ENCODE results near the gene ADM5.

Gene ADM5

DNA sequence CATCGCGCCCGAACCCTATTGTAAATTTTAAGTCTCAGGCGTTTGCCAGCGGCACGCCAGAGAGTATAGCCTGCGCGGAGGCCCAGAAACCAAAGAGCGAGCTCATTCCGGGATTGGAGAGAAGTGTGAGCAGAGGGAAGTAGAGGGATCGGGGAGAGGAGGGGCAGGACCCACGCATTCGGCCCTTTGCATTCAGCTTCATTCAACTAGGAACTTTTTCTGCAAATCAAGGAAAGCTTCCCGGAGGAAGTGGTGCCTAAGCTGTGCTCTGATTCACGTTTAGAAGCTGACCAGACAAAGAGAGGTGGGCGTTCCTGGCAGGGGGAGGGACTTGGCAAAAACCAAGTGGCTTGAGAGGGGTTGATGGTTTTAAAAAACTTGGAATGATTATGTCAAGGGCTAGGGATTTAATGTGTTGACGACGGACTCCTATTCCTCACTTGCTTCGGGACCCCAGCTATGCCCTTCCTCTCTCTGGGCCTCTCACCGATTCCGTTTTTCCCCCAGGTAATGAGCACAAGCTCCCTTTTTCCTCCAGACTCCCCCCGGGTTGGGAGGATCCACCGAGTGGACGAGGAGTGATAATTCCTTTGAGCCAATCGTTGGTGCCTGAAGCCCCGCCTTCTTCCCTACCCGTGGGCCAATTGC lies 13.1 kb upstream of the ADM5 start:
- H3K79me2 ChIP-seq (ENCODE audit: control insufficient read depth, insufficient read depth, low read length, unreplicated experiment), result peaks cover 34% of the 10 kb centered on the region
- H3K27ac ChIP-seq (ENCODE audit: low read depth, low read length), result peak overlapping the region; percentile 83
- H3K4me1 ChIP-seq (ENCODE audit: control insufficient read depth, insufficient read depth, low read length, unreplicated experiment), result peaks cover 19% of the 10 kb centered on the region
- H3K27me3 ChIP-seq (ENCODE audit: insufficient read depth, low read length), result no peaks in the 10 kb centered on the region
- H3K4me3 ChIP-seq (ENCODE audit: low read depth, low read length), result peak overlapping the region; percentile 31
- H2AFZ ChIP-seq (ENCODE audit: low read length, unreplicated experiment), result peak overlapping the region; percentile 10
- no peaks in the 10 kb centered on the region for H3K36me3 ChIP-seq (ENCODE audit: insufficient read depth, low read length)

DNA sequence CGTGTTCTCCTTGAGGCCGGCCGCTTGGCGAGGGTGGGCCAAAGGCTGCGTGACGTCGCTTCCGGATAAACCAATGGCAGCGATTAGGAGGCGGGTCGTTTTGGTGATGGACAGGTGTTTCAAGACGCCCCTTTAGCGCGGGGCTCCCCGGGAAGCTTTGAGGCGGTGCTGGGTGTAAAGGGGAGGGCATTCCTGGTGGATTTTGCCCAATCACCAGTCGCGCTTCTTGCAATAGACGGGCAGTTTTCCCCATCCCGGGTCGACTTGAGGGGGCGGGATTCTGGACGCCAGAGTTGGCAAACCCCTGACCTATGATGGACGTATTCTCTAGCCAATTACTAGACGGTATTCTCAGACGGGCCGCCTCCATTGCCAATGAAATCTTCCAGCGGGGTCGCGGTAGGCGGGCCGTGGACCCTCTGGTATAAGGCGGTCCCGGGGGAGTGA lies 12.6 kb upstream of the ADM5 start:
- Histone ChIP-seq H3K27me3 (ENCODE audit: insufficient read depth, low read length) (no peaks in the 10 kb centered on the region), H3K36me3 (ENCODE audit: insufficient read depth, low read length) (no peaks in the 10 kb centered on the region; the same call in 1 of the 2 replicates), H3K27ac (ENCODE audit: low read depth, low read length) (peak overlapping the region; percentile 83), H2AFZ (ENCODE audit: low read length, unreplicated experiment) (no peak overlapping the region), H3K79me2 (ENCODE audit: control insufficient read depth, insufficient read depth, low read length, unreplicated experiment) (peaks cover 34% of the 10 kb centered on the region), H3K4me1 (ENCODE audit: control insufficient read depth, insufficient read depth, low read length, unreplicated experiment) (peaks cover 19% of the 10 kb centered on the region), H3K4me3 (ENCODE audit: low read depth, low read length) (peak overlapping the region; percentile 94)

DNA sequence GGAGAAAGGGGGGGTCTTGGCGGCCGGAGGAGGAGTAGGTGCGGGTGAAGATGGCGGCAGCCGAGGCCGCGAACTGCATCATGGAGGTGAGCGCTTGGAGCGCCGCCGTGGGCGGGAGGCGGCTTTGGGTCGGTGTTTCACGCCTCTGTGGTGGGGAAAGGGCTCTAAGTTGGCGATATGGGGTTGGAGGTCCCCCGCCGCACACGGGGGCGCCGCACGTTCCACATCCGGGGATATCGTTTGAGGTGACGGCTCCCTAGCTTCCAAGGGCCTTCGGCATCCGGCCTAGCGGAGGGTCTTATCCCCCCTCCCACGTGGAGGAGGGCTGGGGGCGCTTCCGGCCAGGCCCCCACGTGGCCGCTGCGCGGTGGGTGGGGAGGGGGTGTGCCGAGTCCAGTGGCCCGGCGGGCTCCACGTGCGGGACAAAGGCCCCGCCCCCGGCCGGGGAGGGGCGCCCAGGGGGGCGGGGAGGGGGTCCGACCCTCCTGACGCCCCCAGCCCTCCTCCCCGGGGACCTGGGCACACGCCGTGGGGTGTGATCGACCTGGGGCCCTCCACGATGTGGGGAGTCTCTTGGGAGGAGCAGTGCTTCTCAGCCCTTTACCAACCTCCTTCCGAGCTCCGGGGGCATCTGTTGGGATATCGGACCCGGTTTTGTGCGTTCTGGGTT lies 12.0 kb upstream of the ADM5 start, which contains the start of gene PRMT1:
PRMT1 (plus strand) TSS at position 41 of the 670 bp plus-strand sequence; CDS start at position 51, 10 bp downstream.
- Histone ChIP-seq H3K79me2 (ENCODE audit: control insufficient read depth, insufficient read depth, low read length, unreplicated experiment) (peaks cover 34% of the 10 kb centered on the region), H3K4me3 (ENCODE audit: low read depth, low read length) (peak within 1 kb of the TSS; percentile 94), H3K4me1 (ENCODE audit: control insufficient read depth, insufficient read depth, low read length, unreplicated experiment) (peaks cover 15% of the 10 kb centered on the region), H3K27me3 (ENCODE audit: insufficient read depth, low read length) (no peaks in the 10 kb centered on the region), H3K27ac (ENCODE audit: low read depth, low read length) (peak within 1 kb of the TSS; percentile 83), H2AFZ (ENCODE audit: low read length, unreplicated experiment) (peak within 1 kb of the TSS; percentile 10), H3K36me3 (ENCODE audit: insufficient read depth, low read length) (no peaks in the 10 kb centered on the region; the same call in 1 of the 2 replicates)

DNA sequence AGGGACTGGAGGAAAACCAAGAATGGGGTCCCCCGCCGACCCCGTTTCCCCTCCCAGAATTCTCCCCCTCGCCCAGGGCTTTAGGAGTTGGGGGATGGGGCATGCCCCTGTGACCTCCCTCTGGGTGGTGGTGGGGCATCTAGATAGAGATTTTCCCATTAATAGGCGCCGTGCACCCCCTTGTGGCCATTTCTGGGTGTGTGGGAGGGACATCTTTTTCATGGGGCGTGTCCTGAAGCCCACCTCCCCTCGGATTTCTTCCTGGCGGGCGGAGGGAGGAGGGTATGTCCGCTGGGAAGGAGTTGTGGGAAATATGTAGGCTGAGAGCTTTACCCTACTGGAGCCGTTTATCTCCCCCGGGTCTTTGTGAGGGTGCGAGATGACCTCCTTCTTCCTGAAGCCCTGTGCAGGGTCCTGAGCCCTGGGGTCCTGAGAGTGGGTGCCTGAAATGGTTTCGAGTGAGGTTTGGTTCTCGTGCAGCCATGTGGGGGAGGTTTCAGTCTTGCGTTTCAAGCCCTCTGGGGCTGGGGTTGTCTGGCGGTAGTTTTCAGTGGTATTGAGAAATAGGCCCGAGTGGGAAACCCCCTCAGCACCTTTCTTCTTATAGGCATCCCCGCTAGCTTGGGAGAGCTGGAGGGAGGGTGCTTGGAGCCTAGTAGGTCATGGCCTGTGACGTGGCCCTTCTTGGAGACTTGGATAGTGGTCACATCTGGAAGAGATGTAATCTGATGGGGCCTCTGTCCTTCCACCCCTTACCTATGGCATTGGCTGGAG lies 11.3 kb upstream of the ADM5 start:
- H3K27me3 ChIP-seq (ENCODE audit: insufficient read depth, low read length), result no peaks in the 10 kb centered on the region
- peak overlapping the region; percentile 79 for H3K27ac ChIP-seq (ENCODE audit: low read depth, low read length)

DNA sequence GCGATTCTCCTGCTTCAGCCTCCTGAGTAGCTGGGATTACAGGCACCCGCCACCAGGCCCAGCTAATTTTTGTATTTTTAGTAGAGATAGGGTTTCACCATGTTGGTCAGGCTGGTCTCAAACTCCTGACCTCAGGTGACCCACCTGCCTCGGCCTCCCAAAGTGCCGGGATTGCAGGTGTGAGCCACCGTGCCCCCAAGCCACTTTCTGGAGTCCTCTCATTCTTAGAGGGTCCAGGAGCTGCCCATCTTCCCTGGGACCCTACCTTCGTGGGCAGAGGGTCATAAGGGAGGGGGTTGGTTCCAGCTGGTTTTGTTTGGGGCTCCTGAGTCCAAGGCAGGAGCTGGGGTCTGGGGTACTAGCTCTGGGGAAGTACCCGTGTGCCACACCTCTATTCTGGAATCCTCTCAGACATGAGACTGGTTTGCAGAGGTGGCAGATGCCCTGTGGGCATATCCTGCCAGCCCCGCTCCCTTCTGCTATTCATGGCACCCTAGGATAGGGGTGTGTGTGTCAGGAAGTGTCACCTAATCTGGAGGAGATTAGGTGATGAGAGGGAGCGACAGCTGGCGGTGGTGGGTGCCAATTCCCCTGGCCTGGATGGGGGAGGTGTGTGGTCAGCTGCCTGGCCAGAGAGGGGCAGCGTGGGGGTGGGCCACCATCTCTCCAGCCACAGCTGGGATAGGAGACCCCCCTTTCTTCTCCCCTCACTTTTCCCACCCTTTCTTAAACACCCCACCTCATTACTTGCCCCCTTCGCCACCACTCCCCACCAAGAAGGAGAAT lies 10.2 kb upstream of the ADM5 start:
- no peak overlapping the region for H3K27ac ChIP-seq (ENCODE audit: low read depth, low read length)
- H3K4me1 ChIP-seq (ENCODE audit: control insufficient read depth, insufficient read depth, low read length, unreplicated experiment), result peaks cover 15% of the 10 kb centered on the region
- peaks cover 3% of the 10 kb centered on the region; the same call in 1 of the 2 replicates for H3K36me3 ChIP-seq (ENCODE audit: insufficient read depth, low read length)
- no peak overlapping the region for H2AFZ ChIP-seq (ENCODE audit: low read length, unreplicated experiment)
- peaks cover 34% of the 10 kb centered on the region for H3K79me2 ChIP-seq (ENCODE audit: control insufficient read depth, insufficient read depth, low read length, unreplicated experiment)
- H3K27me3 ChIP-seq (ENCODE audit: insufficient read depth, low read length), result no peaks in the 10 kb centered on the region
- no peak overlapping the region for H3K4me3 ChIP-seq (ENCODE audit: low read depth, low read length)

More for the DNA sequence above, 11.3 kb upstream of the ADM5 start:
- no peaks in the 10 kb centered on the region; the same call in 1 of the 2 replicates for H3K36me3 ChIP-seq (ENCODE audit: insufficient read depth, low read length)
- peaks cover 34% of the 10 kb centered on the region for H3K79me2 ChIP-seq (ENCODE audit: control insufficient read depth, insufficient read depth, low read length, unreplicated experiment)
- H2AFZ ChIP-seq (ENCODE audit: low read length, unreplicated experiment), result no peak overlapping the region
- H3K4me1 ChIP-seq (ENCODE audit: control insufficient read depth, insufficient read depth, low read length, unreplicated experiment), result peaks cover 15% of the 10 kb centered on the region
- H3K4me3 ChIP-seq (ENCODE audit: low read depth, low read length), result peak overlapping the region; percentile 94

DNA sequence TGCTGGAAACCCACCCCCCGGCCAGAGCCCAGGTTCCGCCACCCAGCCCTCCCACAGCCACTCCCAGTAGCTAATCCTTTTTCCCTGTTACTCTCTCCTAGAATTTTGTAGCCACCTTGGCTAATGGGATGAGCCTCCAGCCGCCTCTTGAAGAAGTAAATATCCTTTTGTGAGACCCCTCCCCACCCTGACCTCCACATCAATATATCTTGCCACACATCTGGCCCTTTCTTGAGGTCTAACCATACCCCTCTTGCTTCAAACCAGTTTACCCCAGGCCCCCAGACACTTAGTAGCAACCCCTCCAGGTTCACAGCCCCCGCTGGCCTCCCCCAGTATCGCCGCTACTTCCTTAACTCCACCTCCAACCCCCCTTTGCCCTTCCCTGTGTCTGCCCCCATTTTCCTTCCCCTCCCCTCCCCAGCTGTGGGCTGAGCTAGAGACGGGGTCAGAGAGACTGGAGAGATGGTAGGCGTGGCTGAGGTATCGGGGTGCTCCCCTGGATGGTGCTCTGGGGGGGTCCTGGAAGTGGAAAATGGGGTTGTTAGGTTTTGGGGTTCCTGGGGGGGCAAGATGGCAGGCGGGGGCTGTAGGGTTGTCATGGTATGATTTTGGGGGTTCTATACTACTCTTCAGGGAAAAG lies 9.5 kb upstream of the ADM5 start:
- peaks cover 3% of the 10 kb centered on the region; the same call in 1 of the 2 replicates for H3K36me3 ChIP-seq (ENCODE audit: insufficient read depth, low read length)
- peaks cover 34% of the 10 kb centered on the region for H3K79me2 ChIP-seq (ENCODE audit: control insufficient read depth, insufficient read depth, low read length, unreplicated experiment)
- no peak overlapping the region for H3K4me3 ChIP-seq (ENCODE audit: low read depth, low read length)
- no peak overlapping the region for H2AFZ ChIP-seq (ENCODE audit: low read length, unreplicated experiment)
- no peak overlapping the region for H3K27ac ChIP-seq (ENCODE audit: low read depth, low read length)
- peaks cover 15% of the 10 kb centered on the region for H3K4me1 ChIP-seq (ENCODE audit: control insufficient read depth, insufficient read depth, low read length, unreplicated experiment)
- H3K27me3 ChIP-seq (ENCODE audit: insufficient read depth, low read length), result no peaks in the 10 kb centered on the region

DNA sequence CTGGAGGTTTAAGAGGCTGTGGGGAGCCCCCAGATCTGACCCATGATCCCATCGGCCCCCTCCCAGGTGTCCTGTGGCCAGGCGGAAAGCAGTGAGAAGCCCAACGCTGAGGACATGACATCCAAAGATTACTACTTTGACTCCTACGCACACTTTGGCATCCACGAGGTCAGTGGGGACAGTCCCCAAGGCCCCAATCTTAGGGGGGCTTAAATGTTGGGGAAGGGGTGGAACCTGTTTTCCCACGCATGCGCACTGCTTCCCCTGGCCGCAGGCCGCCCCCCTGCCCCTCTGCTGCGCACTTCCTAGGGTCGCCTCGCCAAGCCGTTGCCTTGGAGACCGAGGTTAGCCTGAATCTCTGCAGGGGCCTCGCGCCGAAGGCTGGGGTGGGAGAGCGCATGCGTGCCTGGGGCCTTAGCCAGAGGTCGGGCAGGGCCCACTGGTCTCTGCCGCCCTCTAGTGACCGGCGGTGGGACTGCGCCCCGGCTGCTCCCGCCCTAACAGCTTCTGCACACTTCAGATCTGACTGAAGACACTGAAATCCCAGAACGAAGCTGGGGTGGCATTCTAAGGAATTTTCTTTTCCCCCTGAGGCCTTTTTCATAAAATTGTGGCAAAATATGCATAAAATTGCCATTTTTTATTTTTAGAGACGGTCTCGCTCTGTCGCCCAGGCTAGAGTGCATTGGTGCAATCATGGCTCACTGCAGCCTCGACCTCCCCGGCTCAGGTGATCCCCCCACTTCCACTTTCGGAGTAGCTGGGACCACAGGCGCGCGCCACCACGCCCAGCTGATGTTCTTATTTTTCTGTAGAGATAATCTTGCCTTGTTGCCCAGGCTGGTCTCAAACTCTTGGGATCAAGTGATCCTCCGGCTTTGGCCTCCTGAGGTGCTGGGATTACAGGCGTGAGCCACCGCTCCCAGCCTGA lies 8.7 kb upstream of the ADM5 start:
- Histone ChIP-seq H2AFZ (ENCODE audit: low read length, unreplicated experiment) (no peak overlapping the region), H3K27me3 (ENCODE audit: insufficient read depth, low read length) (no peaks in the 10 kb centered on the region), H3K4me3 (ENCODE audit: low read depth, low read length) (peak overlapping the region; percentile 37; the same call in 1 of the 2 replicates), H3K79me2 (ENCODE audit: control insufficient read depth, insufficient read depth, low read length, unreplicated experiment) (peaks cover 34% of the 10 kb centered on the region), H3K27ac (ENCODE audit: low read depth, low read length) (no peak overlapping the region), H3K36me3 (ENCODE audit: insufficient read depth, low read length) (peaks cover 3% of the 10 kb centered on the region; the same call in 1 of the 2 replicates), H3K4me1 (ENCODE audit: control insufficient read depth, insufficient read depth, low read length, unreplicated experiment) (peaks cover 15% of the 10 kb centered on the region)

DNA sequence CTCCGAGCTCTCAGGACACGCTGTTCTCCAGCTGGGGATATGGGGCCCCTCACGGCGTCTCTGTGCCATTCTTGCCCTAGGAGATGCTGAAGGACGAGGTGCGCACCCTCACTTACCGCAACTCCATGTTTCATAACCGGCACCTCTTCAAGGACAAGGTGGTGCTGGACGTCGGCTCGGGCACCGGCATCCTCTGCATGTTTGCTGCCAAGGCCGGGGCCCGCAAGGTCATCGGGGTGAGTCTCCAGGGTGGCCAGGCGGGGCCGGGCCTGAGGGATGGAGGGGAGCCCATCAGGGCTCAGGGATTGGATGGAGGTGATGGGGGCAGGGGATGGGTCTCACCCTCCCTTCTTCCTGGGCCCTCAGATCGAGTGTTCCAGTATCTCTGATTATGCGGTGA lies 7.6 kb upstream of the ADM5 start:
- Histone ChIP-seq H3K4me3 (ENCODE audit: low read depth, low read length) (no peak overlapping the region), H3K27ac (ENCODE audit: low read depth, low read length) (no peak overlapping the region), H3K27me3 (ENCODE audit: insufficient read depth, low read length) (no peaks in the 10 kb centered on the region), H3K4me1 (ENCODE audit: control insufficient read depth, insufficient read depth, low read length, unreplicated experiment) (peaks cover 15% of the 10 kb centered on the region), H3K79me2 (ENCODE audit: control insufficient read depth, insufficient read depth, low read length, unreplicated experiment) (peaks cover 34% of the 10 kb centered on the region), H3K36me3 (ENCODE audit: insufficient read depth, low read length) (peaks cover 3% of the 10 kb centered on the region; the same call in 1 of the 2 replicates), H2AFZ (ENCODE audit: low read length, unreplicated experiment) (no peak overlapping the region)

DNA sequence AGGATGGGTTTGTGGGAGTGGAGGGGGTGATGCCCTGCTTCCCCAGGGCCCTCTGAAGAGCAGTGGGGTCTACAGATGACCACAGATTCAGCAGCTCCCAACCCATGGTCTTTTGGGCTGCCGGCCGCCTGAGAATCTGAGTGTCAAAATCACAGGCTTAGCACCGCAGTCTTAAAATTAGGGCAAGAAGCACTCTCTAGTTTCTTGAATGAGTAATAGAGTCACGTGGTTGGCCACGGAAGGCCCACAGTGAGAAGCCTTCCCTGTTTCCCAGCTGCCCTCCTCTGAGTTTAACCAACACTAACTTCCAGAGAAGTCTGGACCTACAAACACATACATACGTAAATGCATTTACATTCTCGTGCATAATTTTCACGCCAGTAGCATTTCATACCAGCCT lies 7.1 kb upstream of the ADM5 start:
- Histone ChIP-seq H3K4me3 (ENCODE audit: low read depth, low read length) (no peak overlapping the region), H3K4me1 (ENCODE audit: control insufficient read depth, insufficient read depth, low read length, unreplicated experiment) (peaks cover 15% of the 10 kb centered on the region), H3K36me3 (ENCODE audit: insufficient read depth, low read length) (peaks cover 3% of the 10 kb centered on the region; the same call in 1 of the 2 replicates), H3K79me2 (ENCODE audit: control insufficient read depth, insufficient read depth, low read length, unreplicated experiment) (peaks cover 34% of the 10 kb centered on the region), H2AFZ (ENCODE audit: low read length, unreplicated experiment) (no peak overlapping the region), H3K27me3 (ENCODE audit: insufficient read depth, low read length) (no peaks in the 10 kb centered on the region), H3K27ac (ENCODE audit: low read depth, low read length) (no peak overlapping the region)
